ENCODE data around the gene SPACA1.

DNA sequence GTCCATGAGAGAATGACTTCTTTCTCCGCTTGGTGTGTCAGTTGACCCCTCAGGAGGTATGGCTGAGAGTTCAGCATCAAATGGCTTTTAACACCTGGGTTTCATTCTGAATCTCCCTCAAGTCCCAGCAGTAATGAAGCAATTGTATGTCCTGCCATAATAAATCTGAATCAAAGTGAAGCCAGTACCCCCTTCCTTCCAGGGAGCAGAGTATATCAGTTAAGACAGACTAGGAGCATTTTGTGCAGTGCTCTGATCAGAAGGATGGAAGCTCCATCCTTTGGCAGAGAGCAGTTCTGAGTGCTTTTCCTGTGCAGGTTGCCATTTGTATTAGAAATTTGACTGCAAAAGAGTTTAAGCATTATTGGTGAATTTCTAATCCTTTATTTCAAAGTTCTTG is 46.9 kb upstream of the SPACA1 start:
- TF ChIP-seq SP1 (IDR thresholded peaks at IDR 0.05) (no peak), ELF4 (IDR thresholded peaks at IDR 0.05) (no peak), FOXK2 (IDR thresholded peaks at IDR 0.05) (no peak), BHLHE40 (IDR thresholded peaks at IDR 0.05; ENCODE audit: borderline replicate concordance) (no peak), LEF1 (IDR thresholded peaks at IDR 0.05; ENCODE audit: borderline replicate concordance) (no peak), FOXM1 (IDR thresholded peaks at IDR 0.05; ENCODE audit: borderline replicate concordance) (no peak), SUZ12 (IDR thresholded peaks at IDR 0.05) (no peak), HDGF (IDR thresholded peaks at IDR 0.05; ENCODE audit: borderline replicate concordance) (no peak), CTBP1 (IDR thresholded peaks at IDR 0.05; ENCODE audit: borderline replicate concordance) (no peak), FOXA1 (IDR thresholded peaks at IDR 0.05) (no peak)
- TF ChIP-seq, protein P1, sequence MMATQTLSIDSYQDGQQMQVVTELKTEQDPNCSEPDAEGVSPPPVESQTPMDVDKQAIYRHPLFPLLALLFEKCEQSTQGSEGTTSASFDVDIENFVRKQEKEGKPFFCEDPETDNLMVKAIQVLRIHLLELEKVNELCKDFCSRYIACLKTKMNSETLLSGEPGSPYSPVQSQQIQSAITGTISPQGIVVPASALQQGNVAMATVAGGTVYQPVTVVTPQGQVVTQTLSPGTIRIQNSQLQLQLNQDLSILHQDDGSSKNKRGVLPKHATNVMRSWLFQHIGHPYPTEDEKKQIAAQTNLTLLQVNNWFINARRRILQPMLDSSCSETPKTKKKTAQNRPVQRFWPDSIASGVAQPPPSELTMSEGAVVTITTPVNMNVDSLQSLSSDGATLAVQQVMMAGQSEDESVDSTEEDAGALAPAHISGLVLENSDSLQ (IDR thresholded peaks at IDR 0.05): no peak

Measured in HEK293T (cell line).